Activated CD8-positive, alpha-beta memory T cell treated with anti-CD3 and anti-CD28 coated beads, Interleukin-2, amount 50 U/mL, for 48 hours (primary cell): ENCODE data around the gene RHBDF2.
"Not testable (repeated sequence)": the region's sequence is repeated elsewhere in the genome, so short reads cannot be mapped to it uniquely, and the experiment has no call there.

Experiments
- DNase-seq: peaks from one replicate; pipeline ENCODE4 v3.0.0-alpha.2; 2020

RHBDF2 gene

DNA sequence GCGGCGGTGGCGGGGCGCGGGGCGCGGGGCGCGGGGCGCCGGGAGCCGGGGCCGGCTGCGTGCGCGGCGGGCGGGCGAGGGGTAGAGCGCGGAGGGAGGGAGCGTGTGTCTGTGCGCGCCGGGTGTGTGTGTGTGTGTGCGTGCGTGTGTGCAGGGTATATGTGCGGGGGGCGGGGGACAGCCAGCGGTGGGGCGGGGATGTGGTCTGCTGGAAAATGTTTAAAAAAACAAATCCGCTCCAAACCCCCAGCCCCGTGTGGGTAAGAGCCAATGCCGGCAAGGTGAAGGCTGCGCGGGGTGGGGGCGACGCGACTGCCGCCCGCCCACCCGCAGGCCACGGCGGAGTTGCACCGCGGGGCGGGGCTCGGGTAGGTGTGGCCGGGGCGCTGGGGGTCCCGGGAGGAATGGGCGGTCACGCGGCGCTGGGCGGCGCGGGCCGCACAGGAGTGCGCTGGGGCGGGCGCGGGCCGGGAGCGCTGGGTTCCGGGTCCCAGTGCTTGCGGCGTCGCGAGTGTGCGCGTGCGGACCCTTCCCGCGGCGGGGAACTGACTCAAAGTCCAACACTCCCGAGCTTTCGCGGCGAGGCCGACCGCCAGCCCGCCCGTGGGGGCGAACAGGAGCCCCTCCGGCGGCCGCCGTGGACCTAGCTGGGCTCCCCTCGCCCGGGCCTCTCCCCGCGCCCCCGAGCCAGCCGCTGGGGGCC lies 36.5 kb upstream of the RHBDF2 start, which contains the start of gene CYGB:
Gene CYGB (minus strand): TSS at position 132 of the 703 bp plus-strand sequence. CDS start 167 bp downstream, outside the sequence.
- no peak for DNase-seq

DNA sequence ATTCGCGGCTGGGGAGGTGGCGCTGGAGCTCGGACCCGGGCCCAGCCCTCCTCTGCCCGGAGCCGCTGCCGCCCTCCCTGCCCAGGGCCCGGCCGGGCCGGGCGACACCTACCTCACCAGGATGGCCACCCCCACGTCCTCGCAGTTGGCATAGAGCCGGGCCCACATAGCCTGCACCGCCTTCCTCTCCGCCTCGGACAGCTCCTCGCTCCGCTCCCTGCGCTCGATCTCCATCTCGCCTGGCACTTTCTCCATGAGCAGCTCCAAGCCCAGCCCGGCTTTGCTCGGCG lies 36.0 kb upstream of the RHBDF2 start:
- no peak for DNase-seq

DNA sequence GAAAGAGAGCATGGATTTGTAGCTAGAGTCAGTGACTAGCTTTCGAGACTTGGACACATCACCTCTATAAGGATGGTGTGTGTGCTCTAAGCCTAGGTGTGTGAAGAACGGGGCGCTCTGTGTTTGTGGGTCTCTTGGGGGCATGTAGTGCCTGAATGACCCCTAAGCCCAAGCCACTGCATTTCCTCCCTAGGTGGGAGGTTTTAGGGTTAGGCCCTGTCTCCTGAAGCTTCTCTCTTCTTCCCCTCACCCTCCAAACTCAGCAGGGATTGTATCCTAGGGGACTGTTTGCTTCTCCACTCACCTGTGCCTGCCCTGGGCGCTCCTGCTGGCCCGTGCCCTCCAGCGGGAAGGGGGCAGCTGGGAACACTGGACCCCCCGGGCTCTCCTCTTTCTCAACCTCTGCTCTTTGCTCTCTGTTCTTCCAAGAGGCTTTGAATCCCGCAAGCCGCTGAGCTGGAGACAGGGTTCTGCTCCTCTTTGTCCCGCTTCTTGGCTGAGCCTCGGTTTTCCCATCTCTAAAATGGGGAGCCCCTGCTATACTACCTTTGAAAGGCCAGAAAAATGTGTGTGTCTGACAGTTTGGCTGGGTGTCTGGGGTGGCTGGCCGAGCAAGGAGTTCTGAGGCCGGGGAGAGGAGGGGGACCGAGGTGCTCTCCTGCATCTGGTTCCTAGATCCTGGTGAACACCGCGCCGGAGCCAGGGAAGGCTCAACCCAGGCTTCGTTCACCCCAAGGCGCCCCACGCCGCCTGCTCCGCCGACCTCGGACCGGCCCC lies 35.5 kb upstream of the RHBDF2 start:
- no peak for DNase-seq

DNA sequence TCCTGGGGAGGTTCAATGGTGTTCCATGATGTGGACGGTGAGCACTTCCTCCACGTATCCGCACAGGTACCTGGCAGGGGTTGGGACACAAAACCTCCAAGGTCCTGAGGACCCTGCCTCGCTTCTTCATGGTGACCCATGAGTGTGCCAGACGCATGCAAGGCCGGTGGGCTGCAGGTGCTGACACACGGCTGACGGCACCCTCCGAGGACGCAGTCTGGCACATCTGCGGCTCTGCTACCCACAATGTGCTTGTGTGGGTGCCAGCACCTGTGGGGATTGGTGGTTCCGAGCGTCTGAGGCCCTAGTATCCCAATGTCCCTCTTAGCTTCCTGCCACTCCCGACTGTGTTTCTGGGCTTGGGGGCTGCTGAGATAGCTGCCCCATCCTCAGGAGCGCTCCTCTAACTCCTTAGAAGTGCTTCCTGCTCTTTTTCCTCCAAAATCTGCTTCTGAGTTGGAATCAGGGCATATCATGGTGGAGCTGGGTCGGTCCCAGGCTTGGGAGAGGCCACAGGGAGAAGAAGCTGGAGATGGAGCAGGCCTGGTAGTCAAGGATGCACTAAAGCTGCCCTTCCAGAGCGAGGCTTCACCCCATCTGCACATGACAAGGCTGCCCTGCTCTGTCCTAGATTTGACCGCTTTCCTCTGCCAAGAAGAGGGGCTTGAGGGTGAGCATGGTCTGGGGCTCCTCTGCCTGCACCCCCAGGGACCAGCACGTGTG lies 34.7 kb upstream of the RHBDF2 start:
- DNase-seq: no peak

DNA sequence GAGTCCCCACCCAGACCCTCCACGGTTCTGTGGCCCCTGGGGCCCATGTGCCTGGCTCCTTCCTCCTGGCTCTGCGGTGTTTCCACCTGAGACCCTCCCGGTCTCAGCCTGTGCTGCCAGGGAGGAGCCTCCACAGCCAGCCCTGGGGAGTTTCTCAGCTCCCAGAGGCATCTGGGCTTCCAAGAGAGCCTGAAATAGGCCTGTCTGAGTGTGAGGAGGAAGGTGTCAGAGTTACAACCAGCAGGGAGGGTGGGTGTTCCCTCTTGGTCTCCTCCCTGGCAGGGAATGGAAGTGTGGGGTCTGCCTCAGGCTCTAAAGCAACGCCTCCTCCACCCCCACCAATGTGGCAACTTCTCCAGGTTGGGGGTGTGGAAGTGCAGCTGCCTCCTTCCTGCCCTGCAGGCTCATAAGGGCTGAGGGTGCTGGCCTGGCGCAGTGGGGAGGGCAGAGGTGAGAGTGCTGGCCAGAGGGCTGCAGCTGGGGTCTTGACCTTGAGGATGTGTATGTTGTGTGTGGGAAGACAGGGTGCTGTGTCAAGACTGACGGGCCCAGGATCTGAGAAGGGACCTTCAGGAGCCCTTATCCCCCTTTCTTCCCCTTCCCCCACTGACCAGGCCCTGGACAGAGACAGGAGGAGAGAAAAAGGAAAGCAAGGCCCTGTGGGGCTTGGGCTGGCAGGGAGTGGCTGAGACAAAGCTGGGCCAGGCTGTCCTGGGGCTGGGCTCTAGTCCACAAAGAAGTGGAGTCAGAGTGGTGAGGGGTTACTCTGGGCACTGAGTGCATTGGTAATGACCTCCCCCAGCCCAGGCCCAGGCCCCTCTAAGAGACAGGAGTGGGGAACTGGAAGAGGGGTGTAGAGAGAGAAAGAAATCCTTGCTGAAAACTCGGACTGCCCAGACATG lies 33.9 kb upstream of the RHBDF2 start:
- DNase-seq: no peak

DNA sequence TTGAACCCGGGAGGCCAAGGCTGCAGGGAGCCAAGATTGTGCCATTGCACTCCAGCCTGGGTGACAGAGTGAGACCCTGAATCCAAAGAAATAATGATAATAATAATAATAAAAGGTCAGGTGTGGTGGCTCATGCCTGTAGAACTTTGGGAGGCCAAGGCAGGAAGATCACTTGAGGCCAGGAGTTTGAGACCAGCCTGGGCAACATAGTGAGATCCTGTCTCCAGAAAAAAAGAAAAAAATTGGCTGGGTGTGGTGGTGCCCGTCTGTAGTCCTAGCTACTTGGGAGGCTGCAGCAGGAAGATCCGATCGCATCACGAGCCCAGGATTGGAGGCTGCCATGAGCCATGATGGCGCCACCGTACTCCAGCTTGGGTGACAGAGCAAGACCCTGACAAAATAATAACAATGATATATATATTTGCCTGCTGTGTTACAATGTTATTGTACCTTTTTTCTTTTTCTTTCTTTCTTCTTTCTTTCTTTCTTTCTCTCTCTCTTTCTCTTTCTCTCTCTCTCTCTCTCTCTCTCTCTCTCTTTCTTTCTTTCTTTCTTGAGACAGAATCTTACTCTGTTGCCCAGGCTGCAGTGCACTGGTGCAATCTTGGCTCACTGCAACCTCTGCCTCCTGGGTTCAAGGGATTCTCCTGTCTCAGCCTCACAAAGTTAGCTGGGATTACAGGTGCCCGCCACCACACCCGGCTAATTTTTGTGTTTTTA lies 32.6 kb upstream of the RHBDF2 start:
- not testable (repeated sequence) for DNase-seq

DNA sequence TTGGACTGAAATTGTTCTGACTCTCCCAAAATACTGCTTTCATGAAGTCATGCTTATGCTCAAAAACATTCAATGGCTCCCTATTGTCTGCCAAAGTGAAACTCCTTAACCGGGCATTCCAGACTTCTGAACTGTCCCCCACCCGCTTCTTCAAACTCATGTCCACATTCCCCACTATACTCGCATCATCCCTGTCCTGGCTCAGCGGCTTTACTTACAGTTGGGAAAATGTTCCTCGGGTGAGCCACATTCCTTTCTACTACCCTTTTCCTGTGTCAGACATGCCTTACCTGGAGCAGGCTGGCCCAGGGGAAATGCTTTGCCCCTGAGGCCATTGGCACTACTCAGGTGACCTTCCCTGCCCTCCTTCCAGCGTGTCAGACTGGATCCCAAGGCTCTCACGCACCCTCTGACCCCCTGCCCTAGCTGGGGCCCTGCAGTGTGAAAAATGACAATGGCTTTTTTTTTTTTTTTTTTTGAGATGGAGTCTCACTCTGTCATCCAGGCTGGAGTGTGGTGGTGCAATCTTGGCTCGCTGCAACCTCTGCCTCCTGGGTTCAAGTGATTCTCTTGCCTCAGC lies 30.9 kb upstream of the RHBDF2 start:
- DNase-seq: no peak

DNA sequence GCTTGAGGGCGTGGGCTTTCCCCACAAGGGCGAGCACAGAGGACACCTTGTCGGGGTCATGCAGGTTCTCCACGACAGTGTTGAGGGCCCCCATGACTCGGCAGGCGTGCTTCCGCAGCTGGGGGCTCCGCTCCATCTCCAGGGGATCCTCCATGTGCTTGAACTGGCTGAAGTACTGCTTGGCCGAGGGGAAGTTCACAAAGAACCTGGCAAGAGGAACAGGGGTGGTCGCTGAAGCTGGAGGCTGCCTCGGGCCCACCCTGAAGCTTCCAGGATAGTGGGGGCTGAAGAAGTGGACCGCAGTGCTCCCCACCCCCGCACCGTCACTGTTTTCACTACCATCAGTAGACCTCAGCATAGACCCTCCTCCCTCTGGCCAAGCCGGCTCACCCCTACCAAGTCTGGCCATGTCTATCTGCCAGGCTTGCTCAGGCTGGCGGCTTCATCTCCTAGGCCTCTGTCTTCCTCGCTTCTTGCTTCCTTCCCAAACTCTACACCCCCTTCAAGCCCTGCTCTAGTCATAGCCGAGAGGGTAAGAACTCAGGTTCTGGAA lies 30.3 kb upstream of the RHBDF2 start:
- no peak for DNase-seq

DNA sequence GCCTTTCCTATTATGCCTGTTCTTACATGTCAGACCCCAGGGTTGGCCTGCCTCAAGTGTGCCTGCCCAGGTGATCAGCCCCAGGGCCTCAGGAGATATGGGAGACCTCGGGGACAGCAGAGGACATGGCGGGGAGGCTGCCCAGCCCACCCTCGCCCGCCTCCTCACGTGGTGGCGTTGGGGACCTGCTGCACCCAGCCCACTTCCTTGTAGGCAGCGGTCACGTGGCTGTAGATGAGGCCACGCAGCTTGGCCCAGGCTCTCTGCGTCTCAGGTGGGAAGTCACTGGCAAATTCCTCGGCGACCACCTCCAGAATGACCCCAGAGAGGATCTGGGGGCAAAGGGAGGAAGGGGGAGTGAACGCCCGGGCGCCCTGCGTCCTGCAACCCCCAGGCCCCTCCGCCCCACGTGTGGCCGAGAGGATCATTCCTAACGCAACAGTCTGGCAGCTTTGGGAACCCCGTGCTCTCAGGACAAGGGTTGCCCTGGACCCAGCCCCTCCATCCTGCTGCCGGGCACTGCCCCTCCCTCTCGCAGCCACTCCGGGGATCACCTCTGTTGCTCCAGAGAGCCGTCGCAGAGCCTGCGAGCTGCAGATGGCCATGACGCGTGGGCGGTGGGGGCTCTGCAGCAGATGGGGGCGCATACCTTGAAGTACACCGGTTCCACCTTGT lies 29.7 kb upstream of the RHBDF2 start:
- no peak for DNase-seq

DNA sequence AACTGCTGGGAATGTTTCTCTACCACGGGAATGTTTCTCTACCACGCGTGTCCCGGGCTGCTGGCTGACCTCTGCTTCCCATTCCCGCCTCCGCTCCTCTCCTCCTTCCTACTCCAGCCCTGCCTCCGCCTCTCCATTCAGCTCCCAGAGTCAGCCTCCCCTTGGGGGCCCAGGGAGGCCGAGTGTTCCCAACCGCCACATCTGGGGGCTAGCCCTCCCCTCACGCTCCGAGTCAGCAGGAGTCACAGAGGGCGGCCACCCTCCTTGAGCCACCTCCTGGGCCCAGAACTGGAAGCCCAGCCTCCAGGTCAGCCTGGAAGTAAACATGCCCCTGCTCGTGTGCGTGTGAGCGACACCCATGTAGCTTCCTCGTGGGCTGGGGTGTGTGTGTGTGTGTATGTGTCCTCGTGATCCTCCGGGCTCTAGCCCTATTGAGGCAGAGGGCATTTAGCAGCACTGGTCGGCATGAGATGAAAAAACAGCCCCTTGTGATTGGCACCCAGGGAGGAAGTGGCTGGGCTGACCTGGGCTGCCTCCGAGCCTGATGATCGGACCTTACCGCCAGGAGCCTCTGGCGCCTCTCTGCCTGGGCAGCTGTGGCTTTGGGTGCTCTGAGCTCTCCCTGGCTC lies 29.0 kb upstream of the RHBDF2 start:
- DNase-seq: no peak

DNA sequence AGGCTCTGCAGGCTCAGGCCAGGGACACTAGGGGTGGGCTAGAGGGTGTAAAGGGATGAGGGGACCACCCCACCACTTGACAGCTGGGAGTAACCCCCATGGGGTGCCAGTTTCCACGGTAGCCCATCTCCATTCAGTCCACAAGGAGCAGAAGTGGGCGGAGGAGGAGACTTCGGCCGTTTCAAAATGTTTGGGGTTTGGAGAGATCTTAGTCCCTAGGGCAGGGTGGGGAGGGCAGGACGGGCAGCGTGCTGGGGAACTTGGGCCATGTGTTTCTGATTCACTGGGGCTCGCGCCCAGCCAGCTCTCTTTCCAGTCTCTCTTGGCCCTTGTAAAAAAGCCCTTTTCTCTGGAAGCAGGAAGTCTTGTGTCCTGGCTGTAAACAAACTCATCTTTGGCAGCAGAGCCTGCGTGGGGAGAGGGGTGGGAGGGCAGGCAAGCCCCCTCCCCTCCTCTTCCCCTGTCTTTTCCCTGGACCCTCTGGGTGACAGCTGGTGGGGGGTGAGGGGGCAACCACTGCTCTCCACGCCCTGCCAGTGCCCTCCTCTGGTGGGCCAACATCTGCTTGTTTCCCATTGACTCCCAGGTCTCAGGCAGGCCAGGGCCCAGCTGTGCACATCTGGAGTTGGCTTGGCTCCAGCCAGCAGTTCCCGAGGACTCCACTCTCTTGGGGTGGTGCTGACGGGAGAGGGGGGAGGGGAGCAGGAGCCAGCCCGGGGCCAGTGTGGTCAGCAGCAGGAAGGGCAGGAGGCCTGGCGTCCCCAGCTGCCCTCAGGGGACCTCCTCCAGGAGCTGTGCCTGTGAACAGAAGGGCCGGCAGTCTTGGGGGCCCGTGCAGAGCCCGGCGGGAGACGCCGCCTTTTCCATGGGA lies 28.2 kb upstream of the RHBDF2 start:
- no peak for DNase-seq

DNA sequence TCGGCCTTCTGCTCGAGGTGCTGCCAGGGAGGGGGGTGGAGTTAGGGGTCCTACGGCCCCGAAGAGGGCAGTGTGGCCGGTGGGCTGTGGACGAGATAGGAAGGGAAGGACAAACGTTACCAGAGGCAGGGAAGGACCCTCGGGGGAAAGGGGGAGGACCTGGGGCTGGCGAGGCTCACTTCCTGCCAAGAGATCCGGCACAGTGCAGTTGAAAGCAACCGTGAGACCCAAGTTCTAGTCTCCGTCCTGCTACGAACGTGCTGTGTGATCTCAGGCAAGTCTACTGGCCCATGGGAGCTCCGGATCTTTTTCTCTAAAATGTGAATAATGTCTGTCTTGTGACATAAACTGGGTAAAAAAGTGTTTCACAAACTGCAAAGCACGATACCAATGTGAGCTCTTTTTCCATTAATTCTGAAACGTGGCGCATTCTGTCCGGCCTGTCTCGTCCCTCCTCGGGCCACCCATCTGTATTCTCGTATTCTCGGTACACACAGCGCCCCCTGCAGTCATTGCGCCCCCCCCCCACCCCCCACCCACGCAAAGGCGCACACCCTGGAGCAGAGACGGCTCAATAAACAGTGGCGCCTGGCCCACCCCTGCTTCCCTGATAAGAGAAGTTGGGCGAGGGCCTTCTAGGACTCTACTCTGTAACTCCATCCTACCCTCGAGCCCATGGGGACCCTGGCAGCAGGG lies 27.5 kb upstream of the RHBDF2 start:
- no peak for DNase-seq

DNA sequence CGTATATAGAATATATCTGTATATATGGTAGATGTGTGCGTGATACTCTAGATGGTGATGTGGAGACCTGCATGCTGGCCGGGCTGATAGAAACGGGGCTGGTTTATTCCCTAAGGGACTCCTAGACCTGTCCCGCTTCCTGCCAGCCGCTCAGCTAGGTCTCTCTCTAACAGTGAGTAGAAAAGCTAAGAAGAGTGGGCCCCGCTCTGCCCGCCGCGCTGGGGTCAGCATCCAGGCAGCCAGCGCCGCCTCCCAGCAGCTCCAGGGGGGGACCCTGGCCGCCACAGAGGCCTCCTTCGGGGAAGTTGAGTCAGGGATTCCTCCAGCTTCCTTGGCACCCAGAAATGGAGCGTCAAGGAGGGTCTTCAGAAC lies 26.9 kb upstream of the RHBDF2 start:
- DNase-seq: no peak

DNA sequence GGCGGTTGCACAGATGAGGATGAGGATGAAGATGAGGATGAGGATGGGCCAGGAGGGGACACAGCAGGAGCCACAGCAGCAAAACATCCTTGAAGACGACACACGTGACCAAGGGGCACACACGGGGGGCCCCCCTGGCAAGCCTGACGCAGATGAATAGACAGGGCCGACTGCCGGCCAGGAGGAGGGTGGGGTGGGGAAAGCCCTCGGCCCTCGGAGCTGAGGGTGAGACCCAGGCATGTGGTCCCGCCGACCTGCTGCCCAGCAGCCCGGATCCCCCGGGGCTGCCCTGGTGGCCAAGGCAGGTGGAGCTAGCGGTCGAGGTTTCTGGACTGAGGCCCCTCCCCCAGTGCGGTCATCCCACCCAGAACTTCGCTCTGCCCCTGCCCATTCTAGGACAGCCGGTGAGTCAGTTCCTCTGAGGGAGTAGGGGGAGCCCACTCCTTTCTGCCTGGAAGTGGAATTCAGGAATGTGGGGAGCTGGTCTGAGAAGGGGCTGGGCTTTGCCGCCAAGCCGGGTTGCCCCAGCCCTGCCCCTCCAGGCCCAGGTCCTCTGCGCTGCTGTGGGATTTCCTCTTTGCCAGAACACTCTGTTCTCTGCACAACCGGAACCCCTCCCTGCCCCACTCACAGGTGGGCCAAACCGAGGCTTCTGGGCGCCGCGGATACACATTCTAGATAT lies 26.3 kb upstream of the RHBDF2 start:
- DNase-seq: peak; percentile 69

DNA sequence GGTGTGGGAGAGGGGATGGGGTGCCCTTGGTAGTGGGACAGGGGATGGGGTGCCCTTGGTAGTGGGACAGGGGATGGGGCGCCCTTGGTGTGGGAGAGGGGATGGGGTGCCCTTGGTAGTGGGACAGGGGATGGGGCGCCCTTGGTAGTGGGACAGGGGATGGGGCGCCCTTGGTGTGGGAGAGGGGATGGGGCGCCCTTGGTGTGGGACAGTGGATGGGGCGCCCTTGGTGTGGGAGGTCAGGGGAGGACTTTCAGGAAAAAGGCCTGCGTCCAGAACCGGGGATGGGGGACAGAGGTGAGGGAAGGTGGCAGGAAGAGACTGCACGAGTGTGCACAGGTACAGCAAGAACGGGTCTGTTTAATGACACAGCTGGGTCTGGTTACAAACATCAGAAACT lies 25.8 kb upstream of the RHBDF2 start:
- not testable (repeated sequence) for DNase-seq

DNA sequence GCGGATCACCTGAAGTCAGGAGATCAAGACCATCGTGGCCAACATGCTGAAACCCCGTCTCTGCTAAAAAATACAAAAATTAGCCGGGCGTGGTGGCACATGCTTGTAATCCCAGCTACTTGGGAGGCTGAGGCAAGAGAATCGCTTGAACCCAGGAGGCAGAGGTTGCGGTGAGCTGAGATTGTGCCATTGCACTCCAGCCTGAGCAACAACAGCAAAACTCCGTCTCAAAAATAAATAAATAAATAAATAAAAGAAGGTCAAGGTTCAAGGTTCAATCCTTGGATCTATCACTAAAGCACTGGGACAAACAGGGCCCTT lies 24.2 kb upstream of the RHBDF2 start:
- not testable (repeated sequence) for DNase-seq

DNA sequence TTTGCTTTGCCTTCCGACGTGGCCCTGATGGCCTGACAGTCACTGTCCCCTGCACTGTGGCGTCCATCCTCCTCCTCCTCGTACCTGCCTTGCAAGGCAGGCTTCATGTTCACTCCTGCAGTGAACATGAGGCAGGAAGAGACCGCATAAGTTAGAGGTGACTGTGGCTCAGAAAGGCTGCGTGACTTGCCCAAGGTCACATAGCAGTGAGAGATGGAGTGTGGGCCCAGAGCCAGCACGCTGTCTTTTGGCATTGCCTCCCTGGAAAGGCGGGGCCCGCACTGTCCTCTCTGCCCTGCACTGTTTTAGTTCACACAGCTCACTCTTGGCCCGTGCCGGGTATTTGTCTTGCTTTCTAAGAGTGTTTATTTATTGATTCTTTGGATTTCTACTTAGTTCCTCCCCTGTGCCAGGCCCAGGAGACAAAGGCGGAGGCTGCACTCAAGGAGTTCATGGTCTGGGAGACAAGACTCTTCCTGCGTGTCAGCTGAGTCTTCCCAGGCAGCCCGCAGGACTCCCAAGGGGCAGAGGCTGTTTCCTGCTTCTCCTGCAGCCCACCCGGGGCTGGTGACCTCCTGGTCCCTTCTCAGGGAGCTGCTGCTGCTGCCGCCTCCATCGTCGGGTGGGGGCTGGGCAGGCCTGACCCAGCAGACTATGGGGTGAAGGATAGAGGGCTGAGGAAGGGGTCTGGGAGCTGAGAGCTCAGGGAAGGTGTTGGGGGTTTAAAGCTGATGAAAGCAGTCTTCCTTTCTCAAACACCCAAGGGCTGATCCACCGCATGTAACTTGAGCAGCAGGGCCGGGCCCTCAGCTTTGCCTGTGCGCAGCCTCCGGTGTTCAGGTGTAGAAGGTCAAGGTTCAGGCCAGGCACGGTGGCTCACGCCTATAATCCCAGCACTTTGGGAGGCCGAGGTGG lies 23.6 kb upstream of the RHBDF2 start:
- no peak for DNase-seq
